GM21447 (cell line): Measurements from ENCODE around the gene GPR108.
A peak's percentile ranks its signal among the peaks of the same experiment; 100 is the strongest.
"Not testable (repeated sequence)": the region's sequence is repeated elsewhere in the genome, so short reads cannot be mapped to it uniquely, and the experiment has no call there.

Source experiments
- ATAC-seq: cut with Tn5 transposase; IDR thresholded peaks from one replicate; pipeline ENCODE4 v1.9.1; 2021; ENCODE audit not compliant: unreplicated experiment

The GPR108 gene

GRCh38 chr19:6737284-6737872 lies at the start of gene GPR108:
Gene GPR108, minus strand, starts transcription at chr19:6737580. Its CDS starts 4 bp downstream, at chr19:6737576.
- ATAC-seq = peak; percentile 56

DNA sequence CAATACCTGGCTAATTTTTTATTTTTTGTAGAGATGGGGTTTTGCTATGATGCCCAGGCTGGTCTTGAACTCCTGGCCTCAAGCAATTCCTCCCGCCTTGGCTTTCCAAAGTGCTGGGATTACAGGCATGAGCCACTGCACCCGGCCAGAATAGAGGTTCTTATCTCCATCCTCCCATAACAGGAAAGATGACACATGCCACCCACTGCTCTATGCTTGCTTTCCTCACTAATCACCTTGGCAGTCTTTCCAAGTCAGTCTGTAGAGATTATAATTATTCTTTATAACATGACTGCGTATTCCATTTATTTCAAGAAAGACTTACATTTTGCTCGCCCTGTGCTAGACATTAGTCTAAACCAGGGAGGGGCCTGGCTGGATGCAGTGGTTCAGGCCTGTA lies 41.8 kb upstream of the GPR108 start:
- ATAC-seq = no peak

GRCh38 chr19:6778386-6778785 lies 41.0 kb upstream of the GPR108 start:
- ATAC-seq = no peak

- ATAC-seq = no peak
Observed at GRCh38 chr19:6777434-6777833, 40.1 kb upstream of the GPR108 start.

DNA sequence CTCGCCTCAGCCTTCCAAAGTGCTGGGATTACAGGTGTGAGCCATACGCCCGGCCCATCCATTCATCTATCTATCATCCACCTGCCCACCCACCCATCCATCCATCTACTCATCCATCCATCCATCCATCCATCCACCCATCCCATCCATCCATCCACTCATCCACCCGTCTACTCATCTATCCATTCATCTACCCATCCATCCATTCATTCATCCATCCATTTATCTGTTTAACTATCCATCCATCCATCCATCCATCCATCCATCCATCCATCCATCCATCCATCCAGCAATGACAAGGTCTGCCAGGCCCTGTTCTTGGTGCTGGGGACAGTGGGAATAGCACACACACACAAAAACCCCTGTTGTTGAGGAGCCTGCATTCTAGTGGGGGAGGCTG lies 39.6 kb upstream of the GPR108 start:
- no peak for ATAC-seq

DNA sequence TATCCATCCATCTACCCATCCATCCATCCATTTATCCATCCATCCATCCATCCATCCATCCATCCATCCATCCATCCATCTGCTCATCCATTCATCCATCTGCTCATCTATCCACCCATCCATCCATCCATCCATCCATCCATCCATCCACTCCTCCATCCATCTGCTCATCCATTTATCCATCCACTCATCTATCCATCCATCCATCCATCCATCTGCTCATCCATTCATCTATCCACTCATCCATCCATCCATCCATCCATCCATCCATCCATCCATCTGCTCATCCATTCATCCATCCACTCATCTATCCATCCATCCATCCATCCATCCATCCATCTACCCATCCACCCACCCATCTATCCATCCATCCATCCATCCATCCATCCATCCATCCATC lies 38.7 kb upstream of the GPR108 start:
- not testable (repeated sequence) for ATAC-seq

DNA sequence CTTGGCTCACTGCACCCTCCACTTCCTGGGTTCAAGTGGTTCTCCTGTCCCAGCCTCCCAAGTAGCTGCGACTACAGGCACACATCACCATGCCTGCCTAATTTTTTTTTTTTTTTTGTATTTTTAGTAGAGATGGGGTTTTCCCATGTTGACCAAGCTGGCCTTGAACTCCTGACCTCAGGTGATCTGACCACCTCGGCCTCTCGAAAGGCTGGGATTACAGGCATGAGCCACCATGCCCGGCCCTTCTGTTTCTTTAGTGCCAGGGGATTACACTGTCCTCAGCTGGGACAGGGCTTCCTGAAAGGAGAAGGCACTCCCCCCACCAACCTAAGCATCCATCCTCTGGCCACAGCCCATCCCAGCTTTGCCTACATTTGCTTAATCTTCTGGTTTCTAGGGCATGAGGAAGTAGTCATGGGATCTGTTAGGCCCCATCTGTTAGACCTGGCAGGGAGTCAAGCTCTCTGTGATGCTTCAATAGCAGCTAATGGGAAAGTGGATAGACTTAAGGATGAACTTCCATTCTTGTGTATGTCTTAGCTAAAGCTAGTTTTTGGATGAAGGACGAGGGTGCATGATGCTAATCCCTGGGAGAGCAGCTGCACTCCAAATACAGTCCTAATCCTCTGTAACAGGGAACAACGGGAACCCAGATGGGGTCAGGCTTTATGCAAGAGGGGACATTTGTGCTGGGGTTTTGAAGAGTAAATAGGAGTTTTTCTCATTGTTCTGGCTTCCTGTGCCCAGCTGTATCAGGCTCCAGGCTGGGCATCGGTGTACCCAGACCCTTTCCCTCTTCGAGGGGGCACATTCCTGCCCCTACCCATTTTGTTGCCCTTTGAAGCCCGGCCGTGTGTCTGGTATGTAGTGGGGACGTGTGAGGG lies 37.7 kb upstream of the GPR108 start:
- no peak for ATAC-seq

DNA sequence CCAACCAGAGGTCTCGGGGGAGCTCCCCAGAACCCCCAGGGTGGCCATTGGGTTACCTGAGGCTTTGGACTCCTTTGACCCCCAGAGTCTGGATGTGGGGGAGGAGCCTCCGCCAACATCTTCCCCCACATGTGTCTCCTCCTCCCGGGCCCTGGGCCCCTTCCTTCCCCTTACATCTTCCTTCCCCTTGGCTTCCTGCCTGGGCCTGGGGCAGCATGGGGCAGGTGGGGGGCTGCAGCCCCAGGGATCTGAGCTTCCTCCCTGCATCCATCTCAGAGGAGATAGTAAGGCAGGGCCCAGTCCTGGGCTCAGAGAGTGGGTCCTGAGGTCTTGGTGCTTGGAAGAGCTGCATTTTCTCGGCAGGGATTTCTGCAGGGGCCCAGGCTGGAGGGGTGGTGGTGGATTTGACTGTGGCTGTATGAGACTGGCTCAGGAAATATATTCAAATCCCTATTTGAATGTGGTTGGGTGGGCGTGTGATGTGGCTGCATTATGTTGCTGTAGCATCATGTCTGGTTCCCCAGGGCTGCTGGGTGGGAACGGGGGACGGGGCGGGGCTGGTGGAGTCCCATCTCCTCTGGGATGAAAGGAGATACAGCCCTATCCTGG lies 36.0 kb upstream of the GPR108 start:
- ATAC-seq = peak; percentile 30

DNA sequence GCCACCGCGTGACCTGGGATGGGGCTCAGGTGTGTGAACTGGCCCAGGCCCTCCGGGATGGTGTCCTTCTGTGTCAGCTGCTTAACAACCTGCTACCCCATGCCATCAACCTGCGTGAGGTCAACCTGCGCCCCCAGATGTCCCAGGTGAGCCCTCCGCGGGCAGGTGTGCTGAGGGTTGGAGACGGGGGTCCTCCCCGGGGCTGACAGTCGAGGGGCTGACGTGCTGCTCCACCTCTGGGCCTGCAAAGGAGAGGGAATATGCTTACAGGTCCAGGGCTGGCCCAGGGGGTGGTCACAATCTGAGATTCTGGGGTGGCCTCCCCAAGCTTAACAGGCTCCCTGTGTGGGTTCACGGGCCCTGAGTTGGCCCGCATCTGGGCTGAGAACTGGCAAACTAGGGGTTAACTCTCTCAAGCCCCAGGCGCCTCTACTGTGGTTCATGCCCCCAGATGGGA lies 35.5 kb upstream of the GPR108 start:
- peak; percentile 17 for ATAC-seq

DNA sequence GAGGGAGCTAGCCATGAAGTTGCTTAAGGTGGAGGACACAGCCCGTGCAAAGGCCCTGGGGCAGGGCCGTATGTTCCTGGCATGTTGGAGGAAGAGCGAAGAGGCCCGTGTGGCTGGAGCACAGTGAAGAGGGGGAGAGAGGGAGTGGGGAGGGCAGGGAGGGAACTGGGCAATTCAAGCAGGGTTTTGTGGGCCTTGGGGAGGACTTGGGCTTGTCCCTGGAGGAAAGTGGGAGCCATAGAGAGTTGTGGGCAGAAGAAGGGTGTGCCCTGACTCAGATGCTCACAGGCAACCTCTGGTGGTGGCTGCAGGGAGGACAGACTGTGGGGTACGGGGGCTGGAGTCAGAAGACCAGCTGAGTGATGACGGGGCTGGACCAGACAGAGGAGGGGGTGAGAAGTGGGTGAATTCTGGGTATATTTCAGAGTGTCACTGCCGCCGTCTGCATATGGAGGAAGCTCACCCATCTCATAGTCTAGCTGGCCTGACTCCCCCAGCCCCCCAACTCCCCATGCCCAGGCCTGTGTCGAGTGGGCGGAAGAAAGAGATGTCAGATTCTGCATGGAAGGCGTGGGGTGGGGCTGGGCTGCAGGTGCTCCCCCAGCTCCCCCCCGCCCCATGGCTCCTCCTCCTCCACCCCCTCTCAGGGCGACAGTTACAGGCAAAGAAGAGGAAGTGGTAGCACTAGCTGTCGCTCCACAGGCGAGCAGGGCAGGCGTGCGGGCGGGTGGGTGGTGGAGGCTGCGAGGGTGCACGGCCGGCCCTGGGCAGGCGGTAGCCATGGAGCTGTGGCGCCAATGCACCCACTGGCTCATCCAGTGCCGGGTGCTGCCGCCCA lies 34.9 kb upstream of the GPR108 start, which contains the start of gene VAV1:
TSS of gene VAV1 (plus strand) at position 681 of the 838 bp plus-strand sequence. CDS start at position 781, 100 bp downstream.
- ATAC-seq = peak; percentile 33

- ATAC-seq = not testable (repeated sequence)
Observed at GRCh38 chr19:6771648-6772027, 34.3 kb upstream of the GPR108 start.

GRCh38 chr19:6769006-6769619 lies 31.7 kb upstream of the GPR108 start:
- no peak for ATAC-seq

DNA sequence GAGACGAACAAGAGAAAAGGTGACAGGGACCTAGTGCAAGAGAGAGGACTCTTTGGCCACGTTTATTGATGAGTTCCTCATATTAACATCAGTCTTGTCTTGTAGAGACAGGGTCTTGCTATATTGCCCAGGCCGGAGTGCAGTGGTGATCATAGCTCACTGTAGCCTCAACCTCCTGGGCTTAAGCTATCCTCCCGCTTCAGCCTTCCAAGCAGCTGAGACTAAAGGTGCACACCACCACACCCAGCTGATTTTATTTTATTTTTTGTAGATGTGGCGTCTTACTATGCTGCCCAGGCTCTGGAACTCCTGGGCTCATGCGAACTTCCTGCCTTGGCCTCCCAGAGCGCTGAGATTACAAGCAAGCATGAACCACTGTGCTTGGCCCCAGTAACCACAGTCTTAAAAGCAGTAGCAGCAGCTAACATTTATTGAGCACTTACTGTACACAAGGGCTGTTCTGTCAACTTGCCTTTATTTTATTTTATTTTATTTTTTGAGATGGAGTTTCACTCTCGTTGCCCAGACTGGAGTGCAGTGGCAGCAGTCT lies 30.9 kb upstream of the GPR108 start:
- no peak for ATAC-seq

GRCh38 chr19:6767357-6768235 lies 30.2 kb upstream of the GPR108 start, which contains the start of gene SH2D3A:
Gene SH2D3A, minus strand, starts transcription at chr19:6767435. Its CDS starts 3,687 bp downstream, at chr19:6763748.
- ATAC-seq = peak; percentile 65

- ATAC-seq = peak; percentile 14
Observed at GRCh38 chr19:6767081-6767356, 29.6 kb upstream of the GPR108 start.

- no peak for ATAC-seq
Observed at GRCh38 chr19:6766357-6767080, 29.1 kb upstream of the GPR108 start.

DNA sequence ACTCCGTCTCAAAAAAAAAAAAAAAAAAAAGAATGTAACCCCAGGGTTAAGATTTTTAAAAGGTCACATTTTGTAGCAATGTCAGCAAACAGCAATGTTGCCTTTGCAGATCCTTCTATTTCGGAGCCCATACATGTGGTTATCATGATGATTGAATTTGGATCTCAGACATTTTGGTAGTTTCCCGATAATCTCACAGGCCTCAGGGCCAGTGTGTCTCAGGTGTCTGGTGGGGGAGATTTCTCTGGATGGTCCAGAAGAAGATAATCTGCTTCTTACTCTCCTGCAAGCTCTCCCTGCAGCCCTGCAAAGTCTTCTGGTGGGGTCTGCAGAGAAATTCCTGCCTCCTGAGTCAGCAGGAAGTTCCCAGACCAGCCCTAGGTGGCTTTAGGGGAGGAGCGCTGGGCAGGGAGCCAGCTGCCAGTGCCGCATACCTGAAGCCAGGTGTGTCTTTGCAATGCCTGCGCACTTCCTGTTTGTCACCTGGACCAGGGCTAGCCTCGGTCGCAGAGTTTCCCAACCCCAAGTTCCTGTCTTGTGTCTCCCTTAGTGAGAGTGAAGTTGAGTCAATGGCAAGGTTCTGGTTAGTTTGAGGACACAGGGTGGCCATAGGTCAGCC lies 28.5 kb upstream of the GPR108 start:
- no peak for ATAC-seq

GRCh38 chr19:6762253-6762797 lies 24.9 kb upstream of the GPR108 start:
- not testable (repeated sequence) for ATAC-seq
